KMS-11 (cell line): Measurements from ENCODE around the gene FCN2.

Experiments
- H2AFZ ChIP-seq: fragments of 200-600 bp; sonication (generic); 2 replicates; pipeline ENCODE4 v1.6.1; 2016; ENCODE audit warnings: antibody characterized with exemption, mixed run types, low read depth
- H3K27ac ChIP-seq: fragments of 200-600 bp; sonication (generic); 2 replicates; pipeline ENCODE4 v1.6.1; 2016; ENCODE audit warnings: mild to moderate bottlenecking, mixed run types
- H3K27me3 ChIP-seq: fragments of 200-600 bp; sonication (generic); 2 replicates; pipeline ENCODE4 v1.6.1; 2017; ENCODE audit warnings: mild to moderate bottlenecking, low read depth, mixed run types, moderate library complexity; ENCODE audit not compliant: insufficient read depth
- H3K36me3 ChIP-seq: fragments of 200-600 bp; sonication (generic); 2 replicates; pipeline ENCODE4 v1.6.1; 2017; ENCODE audit warnings: mild to moderate bottlenecking, mixed run types; ENCODE audit not compliant: insufficient read depth
- H3K4me1 ChIP-seq: fragments of 200-600 bp; sonication (generic); 2 replicates; pipeline ENCODE4 v1.6.1; 2016; ENCODE audit warnings: mild to moderate bottlenecking, low read depth, mixed run types; ENCODE audit not compliant: poor library complexity, severe bottlenecking
- H3K4me2 ChIP-seq: fragments of 200-600 bp; sonication (generic); 2 replicates; pipeline ENCODE4 v1.7.0; 2016; ENCODE audit warnings: mild to moderate bottlenecking, mixed run types
- H3K4me3 ChIP-seq: fragments of 200-600 bp; sonication (generic); IDR thresholded peaks from 2 replicates; pipeline ENCODE4 v1.6.1; 2017; ENCODE audit warnings: low read depth, low read length, mixed read lengths; ENCODE audit not compliant: insufficient read depth
- H3K79me2 ChIP-seq: fragments of 200-600 bp; sonication (generic); 2 replicates; pipeline ENCODE4 v1.6.1; 2016; ENCODE audit warnings: low read depth, mixed run types; ENCODE audit not compliant: insufficient read depth
- H3K9ac ChIP-seq: fragments of 200-600 bp; sonication (generic); 2 replicates; pipeline ENCODE4 v1.6.1; 2016; ENCODE audit warnings: mild to moderate bottlenecking, mixed run types
- H4K20me1 ChIP-seq: fragments of 200-600 bp; sonication (generic); 2 replicates; pipeline ENCODE4 v1.6.1; 2016; ENCODE audit warnings: mild to moderate bottlenecking, mixed run types; ENCODE audit not compliant: insufficient read depth
- TF ChIP-seq, protein P1 (sequence below): fragments of 200-600 bp; sonication (generic); conservative IDR thresholded peaks from 2 replicates; pipeline ENCODE4 v1.6.1; 2017; ENCODE audit warnings: low read depth, mild to moderate bottlenecking, antibody characterized with exemption, low read length, moderate library complexity, mixed read lengths

The FCN2 gene

DNA sequence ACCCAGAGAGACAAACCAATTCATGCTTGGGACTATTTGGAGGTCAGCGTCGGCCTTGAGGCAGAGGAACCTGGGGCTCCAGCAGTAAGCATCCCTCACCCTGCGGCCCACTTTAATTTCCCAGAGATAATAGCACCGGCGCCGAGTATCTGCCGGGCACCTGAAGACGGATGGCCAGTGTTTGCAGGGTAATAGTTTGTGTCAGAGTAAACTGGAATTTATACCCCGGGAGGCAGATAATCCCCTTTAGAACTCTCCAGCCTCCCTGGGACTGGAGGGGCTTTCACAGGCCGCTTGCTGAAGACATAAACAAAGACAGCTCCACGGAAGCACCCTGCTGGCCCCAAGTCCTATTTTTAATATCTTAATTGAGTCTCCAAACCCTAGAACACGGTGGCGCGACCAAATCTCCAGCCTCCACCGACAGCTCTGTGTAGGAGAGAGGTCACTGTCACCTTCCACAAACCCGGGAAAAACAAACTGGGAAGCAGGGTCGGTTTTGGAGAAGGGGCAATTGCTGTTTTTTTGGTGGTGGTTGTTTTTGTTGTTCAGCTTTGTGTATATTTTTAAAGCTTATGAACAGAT is 54.5 kb downstream of the FCN2 start:
- Histone ChIP-seq H4K20me1 (no peaks in the 10 kb centered on the region), H3K9ac (no peak overlapping the region), H3K4me2 (no peak overlapping the region), H3K36me3 (no peaks in the 10 kb centered on the region), H3K4me3 (no peak overlapping the region), H3K79me2 (no peaks in the 10 kb centered on the region), H2AFZ (no peak overlapping the region), H3K27ac (no peak overlapping the region), H3K4me1 (no peaks in the 10 kb centered on the region), H3K27me3 (peaks cover 56% of the 10 kb centered on the region)
- TF ChIP-seq, protein P1, sequence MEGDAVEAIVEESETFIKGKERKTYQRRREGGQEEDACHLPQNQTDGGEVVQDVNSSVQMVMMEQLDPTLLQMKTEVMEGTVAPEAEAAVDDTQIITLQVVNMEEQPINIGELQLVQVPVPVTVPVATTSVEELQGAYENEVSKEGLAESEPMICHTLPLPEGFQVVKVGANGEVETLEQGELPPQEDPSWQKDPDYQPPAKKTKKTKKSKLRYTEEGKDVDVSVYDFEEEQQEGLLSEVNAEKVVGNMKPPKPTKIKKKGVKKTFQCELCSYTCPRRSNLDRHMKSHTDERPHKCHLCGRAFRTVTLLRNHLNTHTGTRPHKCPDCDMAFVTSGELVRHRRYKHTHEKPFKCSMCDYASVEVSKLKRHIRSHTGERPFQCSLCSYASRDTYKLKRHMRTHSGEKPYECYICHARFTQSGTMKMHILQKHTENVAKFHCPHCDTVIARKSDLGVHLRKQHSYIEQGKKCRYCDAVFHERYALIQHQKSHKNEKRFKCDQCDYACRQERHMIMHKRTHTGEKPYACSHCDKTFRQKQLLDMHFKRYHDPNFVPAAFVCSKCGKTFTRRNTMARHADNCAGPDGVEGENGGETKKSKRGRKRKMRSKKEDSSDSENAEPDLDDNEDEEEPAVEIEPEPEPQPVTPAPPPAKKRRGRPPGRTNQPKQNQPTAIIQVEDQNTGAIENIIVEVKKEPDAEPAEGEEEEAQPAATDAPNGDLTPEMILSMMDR: no peak

DNA sequence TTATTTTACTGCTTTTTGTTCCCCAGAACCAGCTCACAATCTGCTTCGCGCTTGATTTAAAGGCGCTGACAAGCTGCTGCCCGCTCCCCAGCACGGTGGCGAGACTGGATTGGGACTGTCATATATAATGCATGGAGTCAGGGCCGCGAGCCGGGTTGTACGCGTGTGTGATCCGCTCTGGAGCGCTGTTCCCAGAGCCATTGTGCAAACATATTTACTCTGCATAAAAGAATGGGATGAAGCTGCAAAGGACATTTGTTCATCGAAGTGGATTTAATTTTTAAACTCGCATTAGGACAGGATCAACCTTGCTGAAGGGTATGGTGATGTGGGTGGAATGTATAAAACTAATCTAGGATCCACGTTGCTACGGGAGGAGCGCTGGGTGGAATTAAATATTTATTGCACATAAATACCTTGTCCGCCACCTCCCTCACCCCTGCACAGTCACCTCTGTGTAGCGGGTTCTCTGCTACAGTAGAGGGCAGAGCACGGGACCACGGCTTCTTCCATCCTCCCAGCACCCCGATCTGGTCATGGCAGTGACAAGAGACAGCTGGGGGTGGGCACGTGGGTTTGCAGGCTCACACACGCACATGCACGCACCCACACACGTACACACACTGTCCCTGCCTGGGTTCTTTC is 55.2 kb downstream of the FCN2 start:
- H3K36me3 ChIP-seq: no peaks in the 10 kb centered on the region
- H3K27ac ChIP-seq: no peak overlapping the region
- no peak overlapping the region for H3K4me2 ChIP-seq
- H3K27me3 ChIP-seq: peaks cover 56% of the 10 kb centered on the region
- no peaks in the 10 kb centered on the region for H3K79me2 ChIP-seq
- no peak overlapping the region for H2AFZ ChIP-seq
- TF ChIP-seq, protein P1: no peak
- no peak overlapping the region for H3K4me3 ChIP-seq
- H4K20me1 ChIP-seq: no peaks in the 10 kb centered on the region
- no peak overlapping the region for H3K9ac ChIP-seq
- no peaks in the 10 kb centered on the region for H3K4me1 ChIP-seq

DNA sequence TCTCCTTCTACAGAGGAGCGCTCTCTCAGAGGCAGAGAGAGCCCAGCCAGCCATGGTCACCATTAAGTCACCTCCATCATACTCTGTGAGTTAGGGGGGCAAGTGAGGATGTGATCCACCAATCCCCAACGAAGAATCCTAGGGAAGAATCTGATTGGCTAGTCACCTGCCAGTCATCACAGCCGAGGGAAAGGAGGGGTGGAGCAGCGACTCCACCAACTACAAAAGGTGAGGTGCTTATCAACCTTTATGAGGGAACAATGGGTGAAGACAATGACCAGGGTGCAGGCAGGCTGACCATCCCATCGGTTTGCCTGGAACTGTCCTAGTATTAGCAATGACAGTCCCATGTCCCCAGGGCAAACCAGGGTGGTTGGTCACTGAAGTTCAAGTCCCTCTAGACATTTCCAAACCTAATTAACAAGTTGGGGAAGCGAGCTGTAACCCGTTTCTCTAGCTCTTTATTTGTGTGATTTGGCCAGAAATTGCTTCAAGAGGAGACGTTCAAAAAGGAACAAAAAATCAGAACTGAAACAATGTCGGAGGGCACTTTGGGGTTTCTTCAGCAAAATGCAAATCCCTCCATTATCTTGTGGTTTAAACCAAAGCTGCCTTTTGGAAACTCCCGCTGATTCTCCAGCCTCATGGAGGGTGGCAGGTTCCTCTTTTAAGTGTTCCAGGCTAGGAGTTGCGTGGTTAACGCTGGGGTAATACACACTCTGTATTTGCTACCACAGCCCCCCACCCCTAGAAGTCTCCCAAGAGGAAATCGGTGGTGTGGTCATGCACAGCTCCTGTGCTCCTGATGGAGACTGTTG is 55.9 kb downstream of the FCN2 start:
- TF ChIP-seq, protein P1: no peak
- Histone ChIP-seq H3K9ac (no peak overlapping the region), H4K20me1 (no peaks in the 10 kb centered on the region), H2AFZ (no peak overlapping the region), H3K4me3 (no peak overlapping the region), H3K27me3 (peaks cover 53% of the 10 kb centered on the region), H3K4me2 (no peak overlapping the region), H3K79me2 (no peaks in the 10 kb centered on the region), H3K27ac (no peak overlapping the region), H3K4me1 (no peaks in the 10 kb centered on the region), H3K36me3 (no peaks in the 10 kb centered on the region)
